ENCODE measurements around the gene GNAZ.
"Not testable (repeated sequence)": the region's sequence is repeated elsewhere in the genome, so short reads cannot be mapped to it uniquely, and the experiment has no call there.

The GNAZ gene

DNA sequence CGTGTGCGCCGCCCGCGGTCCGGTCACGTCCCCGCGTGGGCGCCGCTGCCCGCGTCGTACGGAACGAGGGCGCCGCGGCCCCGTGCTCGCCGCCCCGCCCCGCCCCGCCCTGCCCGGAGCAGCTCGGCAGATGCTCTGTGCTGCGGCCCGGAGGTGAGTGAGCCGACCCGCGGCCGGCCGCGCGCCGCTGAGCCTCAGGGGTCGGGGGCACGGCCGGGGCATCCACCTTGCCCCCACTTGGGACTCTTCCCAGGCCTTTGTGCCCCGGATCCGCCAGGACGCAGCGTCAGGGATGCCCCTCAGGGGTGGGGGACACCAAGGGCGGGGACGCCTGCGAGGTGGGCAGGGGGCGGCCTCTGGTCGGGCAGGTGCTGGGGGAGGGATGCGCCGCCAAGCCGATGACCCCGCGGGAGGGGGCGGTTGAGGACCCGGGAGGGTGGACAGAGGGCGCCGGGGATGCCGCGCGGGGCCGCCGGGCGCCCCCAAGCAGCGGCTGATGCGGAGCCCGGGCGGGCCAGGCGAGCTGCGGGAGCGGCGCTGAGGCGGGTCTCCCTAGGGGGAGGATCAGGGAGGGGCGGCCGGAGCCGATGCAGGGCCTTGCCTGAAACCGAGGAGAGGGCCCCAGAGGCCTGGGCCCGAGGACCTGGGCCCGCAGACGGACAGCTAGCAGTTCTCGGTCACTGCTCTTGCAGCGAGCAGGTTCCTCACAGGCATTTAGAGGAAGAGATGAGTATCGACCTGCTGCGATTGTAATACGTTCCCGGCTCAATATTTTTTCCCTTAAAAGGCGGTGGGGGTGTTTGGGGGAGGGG lies at the start of gene GNAZ:
Gene GNAZ, plus strand, starts transcription at position 102 of the 812 bp plus-strand sequence. CDS start 25,177 bp downstream, outside the sequence.
- DNase-seq (ENCODE audit: low read depth), result no peak

DNA sequence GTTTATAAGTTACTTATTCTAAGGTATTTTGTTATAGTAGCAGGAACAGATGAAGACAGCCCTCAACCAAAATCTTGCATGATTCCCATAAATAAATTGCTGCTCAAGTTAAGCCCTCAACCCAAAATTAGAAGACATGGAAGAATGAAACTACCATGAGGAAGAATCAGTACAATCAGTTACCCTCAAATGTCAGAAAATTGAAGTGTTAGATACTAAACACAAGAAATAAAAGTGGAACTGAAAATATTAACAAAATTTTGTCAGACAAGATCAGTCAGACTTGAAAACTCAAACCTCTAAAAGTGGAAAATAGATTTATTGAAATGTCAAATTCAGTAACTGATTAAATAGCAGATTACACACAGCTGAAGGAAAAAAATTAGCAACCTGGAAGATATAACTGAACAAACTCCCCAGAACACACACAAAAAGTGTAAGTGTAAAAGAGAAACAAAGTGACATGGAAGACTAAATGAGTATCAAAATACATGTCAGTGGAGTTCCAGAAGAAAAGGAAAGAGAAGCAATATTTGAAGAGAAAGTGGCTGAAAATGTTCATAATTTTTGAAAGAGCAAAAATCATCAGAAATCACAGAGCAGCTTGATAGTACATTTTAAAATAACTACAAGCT lies 49.5 kb upstream of the GNAZ start:
- DNase-seq (ENCODE audit: low read depth), result no peak

DNA sequence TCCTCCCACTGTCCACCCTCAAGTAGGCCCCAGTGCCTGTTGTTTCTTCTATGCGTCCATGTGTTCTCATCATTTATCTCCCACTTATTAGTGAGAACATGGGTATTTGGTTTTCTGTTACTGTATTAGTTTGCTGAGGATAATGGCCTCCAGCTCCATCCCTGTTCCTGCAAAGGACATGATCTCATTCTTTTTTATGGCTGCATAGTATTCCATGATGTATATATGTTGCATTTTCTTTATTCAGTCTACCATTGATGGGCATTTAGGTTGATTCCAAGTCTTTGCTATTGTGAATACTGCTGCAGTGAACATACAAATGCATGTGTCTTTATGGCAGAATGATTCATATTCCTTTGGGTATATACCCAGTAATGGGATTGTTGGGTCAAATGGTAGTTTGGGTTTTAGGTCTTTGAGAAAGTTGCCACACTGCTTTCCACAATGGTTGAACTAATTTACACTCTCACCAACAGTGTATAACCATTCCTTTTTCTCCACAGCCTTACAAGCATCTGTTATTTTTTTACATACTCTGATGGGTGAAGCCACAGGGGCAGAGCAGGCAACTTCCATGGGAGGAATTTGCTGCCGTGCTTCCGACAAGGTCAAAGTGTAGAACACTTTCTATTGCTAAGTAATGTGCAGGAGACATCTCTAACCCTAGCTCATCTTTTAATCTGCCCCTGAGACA lies 48.5 kb upstream of the GNAZ start:
- not testable (repeated sequence) for DNase-seq (ENCODE audit: low read depth)

DNA sequence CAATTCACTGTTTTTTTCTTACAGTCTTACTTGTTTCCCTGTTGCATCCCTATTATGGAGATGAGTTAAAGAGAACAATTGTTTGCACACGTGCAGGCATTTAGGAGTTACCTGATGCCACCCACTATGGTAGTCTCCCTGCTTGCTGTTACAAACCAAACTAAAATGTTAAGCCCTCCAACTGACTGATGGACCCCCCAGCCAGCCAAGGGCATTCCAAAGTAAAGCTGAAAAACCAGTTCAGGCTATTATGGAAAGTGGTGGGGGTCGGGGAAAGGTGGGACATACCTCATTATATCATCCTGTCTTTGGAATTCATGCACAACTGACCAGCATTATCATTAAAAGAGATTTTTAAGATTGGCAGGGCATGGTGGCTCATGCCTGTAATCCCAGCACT lies 47.0 kb upstream of the GNAZ start:
- DNase-seq (ENCODE audit: low read depth), result no peak

DNA sequence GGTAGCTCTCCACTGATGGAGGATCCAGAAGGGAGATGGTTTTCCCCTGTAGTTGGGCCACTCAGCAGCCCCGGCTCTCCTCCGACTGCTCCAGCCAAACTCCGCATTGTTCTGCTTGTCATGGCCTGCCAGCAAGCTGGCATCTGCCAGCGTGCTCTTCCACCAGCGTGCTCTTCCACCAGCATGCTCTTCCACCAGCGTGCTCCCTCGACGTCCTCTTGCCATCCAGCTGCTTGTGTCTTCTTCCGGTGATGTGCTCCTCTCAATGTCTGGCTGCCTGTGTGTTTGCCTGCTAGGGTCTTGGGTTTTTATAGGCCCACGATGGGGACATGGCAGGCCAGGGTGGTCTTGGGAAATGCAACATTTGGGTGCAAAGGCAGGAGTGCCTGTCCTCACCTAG lies 43.5 kb upstream of the GNAZ start:
- no peak for DNase-seq (ENCODE audit: low read depth)

DNA sequence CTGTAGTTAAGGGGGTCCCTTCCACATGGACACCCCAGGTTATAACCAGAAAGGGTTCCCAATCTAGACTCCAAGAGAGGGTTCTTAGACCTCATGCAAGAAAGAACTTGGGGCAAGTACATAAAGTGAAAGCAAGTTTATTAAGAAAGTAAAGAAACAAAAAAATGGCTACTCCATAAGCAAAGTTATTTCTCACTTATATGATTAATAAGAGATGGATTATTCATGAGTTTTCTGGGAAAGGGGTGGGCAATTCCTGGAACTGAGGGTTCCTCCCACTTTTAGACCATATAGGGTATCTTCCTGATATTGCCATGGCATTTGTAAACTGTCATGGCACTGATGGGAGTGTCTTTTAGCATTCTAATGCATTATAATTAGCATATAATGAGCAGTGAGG lies 42.5 kb upstream of the GNAZ start:
- DNase-seq (ENCODE audit: low read depth), result not testable (repeated sequence)

DNA sequence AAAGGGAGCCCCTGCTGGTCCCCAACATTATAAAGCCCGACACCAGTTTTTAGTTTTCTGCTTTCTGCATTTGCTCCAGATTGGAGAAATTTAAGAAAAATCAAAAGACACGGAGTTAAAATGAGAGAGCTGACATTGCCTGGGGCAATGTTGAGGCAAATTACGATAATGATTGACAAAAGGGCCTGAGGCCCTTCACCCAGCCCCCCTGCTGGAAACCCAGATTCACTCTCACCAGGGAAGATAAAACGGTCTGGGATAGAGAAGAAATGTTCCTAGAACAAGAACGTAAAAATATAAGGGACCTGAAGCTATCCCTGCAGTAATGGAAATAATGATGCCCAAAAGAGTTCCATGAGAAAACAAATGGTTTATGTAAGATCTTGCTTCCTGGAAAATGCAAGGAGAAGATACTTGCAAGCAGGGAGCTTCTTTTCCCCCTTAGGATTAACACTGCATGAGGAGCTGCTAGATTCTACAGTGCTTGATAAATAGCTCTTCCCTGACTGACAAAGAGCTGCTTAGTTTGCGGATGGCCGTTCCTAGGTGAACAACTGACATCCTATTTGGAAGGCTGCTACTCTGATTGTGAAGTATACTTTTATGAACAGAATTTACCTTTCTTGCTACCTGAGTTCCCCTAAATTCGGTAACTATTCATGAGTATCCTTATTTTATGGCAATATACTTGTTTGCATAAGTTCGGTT lies 40.6 kb upstream of the GNAZ start:
- DNase-seq (ENCODE audit: low read depth), result no peak

DNA sequence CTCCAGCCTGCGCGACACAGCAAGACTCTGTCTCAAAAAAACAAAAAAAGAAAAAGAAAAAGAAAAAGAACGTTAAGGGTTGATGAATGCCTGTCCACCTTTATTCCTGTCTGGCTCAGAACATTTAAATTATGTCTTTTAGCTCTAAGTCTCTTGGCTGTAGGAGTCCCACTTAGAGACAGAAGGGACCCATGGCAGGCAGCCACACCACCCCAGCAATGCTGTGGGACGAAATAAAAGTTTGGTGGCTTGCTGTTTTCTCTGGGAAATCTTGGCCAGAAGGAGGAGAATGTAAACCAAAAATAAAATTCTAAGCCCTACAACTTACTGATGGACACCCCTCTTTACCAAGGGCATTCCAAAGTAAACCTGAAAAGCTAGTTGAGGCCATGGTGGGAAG lies 38.9 kb upstream of the GNAZ start:
- no peak for DNase-seq (ENCODE audit: low read depth)

DNA sequence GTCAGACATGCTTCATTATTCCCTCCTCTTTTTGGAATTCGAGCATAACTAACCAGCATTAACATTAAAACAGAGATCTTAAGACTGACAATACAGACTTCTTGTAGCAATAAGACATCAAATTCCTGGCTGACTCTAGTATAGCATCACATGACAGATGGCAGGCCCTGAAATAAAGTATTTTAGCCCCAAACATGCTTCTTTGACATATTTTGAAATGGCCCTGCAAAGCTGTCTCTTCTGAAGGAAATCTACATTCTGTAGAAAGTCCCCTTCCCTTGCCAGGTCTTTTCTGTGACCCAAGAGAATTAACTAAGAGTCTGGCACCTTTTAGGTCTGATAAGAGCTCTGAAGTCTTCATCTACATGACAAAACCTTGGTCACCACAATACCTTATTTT lies 38.5 kb upstream of the GNAZ start:
- DNase-seq (ENCODE audit: low read depth), result no peak

DNA sequence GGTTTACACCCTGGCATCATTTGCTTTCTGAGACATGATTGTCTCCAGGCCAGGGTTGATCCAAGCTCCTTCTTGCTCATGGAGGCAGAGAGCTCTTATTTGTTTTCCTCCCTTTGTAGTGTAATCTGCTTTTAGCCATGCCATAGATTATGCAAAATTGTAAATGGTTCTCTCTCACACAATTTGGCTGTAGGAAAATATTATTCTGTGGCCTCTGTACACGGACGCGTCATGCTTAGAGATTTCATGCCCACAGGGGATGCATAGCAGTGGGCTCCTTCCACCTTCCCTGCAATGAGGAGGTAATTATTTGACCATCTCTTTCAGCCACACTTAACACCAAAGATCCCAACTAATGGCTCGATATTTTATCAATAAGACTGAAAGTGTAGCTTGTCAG lies 37.7 kb upstream of the GNAZ start:
- DNase-seq (ENCODE audit: low read depth), result no peak

DNA sequence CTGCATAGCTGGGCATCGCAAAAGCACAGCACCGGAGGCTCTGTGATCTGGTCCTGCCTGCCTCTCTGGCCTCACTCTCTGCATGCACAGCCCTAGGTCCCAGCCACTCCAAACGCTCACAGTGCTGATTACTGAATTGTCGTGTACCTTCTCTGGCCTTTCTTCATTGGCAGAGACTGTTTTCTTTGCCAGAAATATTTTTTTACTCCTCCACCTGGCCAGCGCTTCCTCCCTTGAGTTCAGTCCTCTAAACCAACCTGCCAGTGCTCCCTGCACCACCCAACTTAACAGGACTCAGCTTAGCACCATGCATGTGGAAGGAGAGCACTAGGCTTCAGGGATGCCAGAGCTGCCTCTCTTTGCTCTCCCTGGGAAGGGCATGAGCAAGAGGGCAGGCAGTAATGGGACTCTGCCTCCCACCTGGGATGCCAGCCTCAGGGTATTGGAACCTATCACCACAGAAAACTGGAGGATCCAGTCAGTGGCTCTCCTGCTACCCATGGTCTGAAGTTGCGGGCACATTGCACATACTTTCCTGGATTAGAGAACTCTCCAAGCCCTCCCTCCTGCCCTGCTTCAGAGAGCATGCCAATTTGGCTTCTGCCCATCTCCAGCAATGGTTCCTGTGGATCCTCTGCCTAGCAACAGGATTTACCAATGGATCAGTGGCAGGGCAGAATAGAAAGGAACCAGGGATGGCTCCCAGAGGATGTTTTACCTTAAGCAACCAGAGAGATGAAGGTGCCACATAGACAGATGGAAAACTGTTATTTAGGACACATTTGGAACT lies 37.0 kb upstream of the GNAZ start:
- no peak for DNase-seq (ENCODE audit: low read depth)

DNA sequence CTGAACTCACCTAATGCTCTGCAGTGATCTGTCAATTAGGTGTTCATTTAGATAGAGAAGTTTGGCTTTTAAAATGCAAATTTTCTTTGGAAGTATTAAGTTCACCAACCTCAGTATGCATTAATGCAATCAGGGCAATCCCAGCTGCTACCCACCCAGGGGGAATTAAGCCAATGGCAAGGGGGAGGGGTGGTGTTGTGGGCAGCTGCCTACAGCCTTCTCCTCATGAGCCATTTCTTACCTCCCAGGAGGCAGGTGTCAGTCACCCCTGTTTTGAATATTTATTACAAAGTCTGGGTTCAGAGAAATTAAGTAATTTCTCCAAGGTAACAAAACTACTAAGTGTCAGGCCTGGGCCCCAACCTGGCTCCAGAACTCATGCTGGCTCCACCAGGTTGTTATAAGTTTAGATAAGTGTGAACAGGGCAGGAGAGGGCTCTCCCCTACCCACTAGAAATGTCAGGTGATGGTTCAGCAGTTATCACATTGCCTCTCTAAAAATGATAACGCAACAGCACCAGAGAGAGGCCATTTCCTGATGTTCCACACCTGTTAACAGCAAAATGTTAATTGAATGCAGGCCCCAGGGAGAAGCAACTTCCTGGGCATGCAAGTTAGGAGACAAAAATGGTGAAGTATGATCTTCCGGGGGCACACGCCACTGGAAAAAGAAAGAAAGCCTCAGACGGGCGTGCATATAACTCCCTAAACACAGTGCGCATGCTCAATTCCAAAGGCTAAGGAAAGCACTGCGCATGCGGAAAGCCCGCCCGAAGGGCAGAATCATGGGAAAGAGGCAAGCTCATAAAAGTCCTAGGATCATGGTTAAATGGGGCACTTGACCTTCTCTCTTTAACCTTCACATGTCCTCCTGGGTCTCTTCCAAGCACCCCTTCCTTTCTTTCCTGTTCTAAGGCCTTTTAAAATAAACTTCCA lies 35.4 kb upstream of the GNAZ start:
- no peak for DNase-seq (ENCODE audit: low read depth)

DNA sequence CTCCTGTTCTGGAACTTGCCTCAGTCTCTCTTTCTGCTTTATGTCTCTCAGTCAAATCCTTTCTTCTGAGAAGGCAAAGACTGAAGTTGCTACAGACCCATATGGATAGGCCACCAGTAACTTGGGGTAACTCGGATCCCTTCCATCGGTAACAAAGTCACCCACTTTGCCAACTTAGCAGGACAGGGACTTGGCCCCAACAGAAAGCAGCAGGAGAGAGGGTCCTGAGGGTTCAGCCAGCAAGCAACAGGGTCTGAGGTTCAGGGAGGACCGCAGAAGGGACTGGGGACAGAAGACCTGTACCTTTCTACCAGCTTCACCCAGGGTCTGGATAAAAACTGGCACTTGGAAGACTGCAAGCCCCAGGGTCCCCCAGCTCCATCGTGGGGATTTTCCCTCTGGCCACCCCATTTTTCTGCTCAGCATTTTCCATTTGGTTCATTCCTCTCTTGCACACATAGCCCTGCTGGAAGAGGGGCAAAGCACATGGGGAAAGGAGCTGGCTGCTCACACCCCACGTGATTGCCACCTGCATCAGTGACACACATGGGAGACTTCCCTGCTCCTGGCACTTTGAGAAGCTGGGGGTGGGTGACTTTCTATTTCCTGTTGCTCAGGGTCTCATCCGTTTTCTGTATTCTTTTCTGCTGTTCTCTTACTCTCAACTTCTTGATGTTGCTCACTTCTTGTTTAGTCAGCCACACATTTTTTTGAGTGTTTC lies 34.6 kb upstream of the GNAZ start:
- no peak for DNase-seq (ENCODE audit: low read depth)

DNA sequence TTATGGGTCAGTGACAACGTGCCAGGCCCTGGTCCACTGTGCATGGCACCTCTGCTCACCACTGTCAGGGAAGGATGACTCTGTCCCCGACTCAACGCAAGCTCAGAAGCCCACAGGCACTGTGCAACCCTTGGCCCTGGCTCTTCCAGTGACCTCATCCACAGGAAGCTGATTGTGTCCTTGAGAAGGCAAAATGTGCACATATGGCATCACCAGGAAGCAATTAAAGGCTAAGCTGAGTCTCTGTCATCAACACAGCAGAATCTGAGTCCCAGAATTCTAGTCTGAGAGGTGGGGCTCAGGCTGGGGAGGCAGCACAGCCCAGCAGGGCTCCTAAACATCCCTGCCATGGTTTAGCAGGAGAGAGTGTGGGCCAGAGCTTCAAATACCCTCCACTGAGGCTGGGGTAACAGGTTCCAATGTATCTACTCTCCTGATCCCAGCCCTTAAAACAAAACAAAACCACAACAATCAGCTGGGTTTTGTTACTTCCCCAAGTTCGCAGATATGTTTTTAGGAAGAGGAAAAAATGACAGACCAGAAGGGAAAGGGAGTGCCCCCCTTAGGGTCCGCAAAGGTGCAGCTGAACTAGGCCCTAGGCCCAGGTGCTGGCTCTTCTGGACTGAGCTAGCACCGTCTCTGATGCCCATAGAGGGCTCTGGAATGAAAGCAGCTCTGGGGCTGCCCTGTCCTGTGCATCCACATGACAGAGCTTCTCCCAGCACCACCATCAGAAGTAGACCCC lies 33.5 kb upstream of the GNAZ start:
- DNase-seq (ENCODE audit: low read depth), result no peak

DNA sequence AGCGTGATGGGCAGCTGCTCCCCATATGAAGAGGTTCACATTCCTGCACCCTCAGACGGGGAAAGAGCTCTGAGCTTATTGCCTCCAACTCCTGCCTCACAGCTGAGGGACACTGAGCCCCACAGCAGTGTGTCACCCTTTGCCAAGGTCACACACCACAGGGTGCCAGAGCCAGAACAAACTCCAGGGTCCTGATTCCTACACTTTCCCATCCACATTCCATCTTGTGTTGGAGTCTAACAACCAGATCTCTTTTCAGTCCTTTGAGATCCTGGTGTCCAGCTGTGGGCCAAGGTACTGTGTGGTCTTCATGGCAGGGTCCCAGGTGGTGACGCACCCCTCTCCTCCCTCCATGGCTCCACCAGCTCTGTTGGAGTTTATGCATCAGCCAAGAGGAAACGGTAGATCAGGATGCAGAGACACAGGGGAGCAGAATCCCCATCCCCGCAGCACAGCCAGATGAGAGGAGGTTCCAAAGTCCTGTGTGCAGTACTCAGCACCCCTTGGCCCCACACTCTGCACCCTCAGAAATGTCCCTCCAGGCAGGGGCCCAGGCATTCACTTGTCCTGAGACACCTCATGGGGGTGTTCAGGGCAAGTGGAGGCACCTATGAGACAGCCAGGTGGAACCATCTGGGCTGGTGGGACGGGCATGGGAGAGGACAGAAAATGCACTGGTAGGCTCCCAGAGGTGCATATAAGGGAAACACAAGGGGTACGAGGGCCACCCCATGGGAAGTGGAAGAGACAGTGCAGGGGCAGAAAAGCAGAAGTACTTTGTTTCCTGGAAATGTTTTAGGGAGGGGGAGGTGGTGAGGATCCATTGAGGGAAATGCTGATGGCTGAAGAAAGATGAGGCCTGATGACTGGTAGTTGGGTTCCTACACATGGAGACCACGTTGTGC lies 32.6 kb upstream of the GNAZ start:
- DNase-seq (ENCODE audit: low read depth), result no peak

DNA sequence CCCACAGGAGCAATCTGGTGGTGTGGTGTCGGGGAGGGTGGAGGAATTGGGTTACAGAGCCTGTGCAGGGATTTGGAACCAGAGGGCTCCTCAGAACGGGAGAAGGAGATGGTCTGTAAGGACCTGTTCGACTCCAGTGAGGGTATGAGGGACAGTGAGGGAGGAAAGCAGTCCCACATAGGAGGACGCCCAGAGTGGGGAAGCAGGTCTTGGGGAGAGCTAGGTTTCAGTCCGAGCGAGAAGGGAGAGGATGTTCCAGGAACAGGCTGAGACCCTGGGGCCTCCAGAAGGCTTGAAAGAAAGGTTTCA lies 32.0 kb upstream of the GNAZ start:
- DNase-seq (ENCODE audit: low read depth), result no peak

DNA sequence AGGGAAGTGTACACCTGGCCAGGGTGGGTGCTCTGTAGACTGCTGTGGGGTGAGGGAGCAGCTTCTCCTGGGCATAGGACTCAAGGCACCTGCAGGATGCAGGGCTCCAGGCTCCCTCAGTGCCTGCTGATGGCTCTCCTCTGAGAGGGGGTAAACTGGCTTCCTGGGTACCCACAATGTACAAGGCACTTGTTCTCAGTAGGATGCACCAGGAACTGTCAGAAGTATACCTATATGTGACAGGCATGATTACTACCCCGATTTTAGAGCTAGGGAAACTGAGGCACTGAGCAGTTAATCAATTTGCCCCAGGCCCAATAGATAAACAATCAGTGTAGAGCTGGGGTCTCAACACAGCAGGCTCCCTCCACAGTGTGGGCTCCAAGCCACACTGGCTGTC lies 31.4 kb upstream of the GNAZ start:
- no peak for DNase-seq (ENCODE audit: low read depth)

DNA sequence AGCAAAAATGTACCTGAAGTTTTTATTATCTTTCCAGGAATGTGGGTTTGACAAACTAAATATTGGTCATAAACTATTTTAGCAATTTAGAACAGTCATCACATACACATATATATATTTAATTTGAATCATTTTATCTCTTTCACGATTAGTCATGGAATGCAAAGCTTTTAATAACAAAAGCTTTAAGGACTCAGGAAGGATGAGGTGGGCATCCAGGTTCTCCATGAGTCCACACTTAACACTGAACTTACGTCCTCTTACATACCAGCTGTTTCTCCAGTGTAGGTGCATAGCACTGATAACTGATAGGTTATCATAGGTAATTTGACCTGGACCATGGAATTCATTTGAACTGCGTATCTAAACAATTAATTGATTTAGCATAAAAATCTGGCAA lies 28.1 kb upstream of the GNAZ start:
- DNase-seq (ENCODE audit: low read depth), result no peak

Measured in stimulated activated CD8-positive, alpha-beta memory T cell treated with anti-CD3 and anti-CD28 coated beads, Interleukin-12 subunit alpha, Interleukin-12 subunit beta, amount 100 ng/mL, for 1 hour (primary cell).